DND-41 (cell line): Measurements from ENCODE around the gene CCDC3.

Experiments
- CTCF ChIP-seq: IDR thresholded peaks from 2 replicates; pipeline ENCODE4 v1.5.1; 2012; ENCODE audit warnings: borderline replicate concordance, low read length, moderate library complexity, mild to moderate bottlenecking; ENCODE audit not compliant: poor library complexity, severe bottlenecking; ENCODE audit errors: extremely low read depth
- EZH2 ChIP-seq: IDR thresholded peaks from 3 replicates; pipeline ENCODE4 v1.6.1; 2012; ENCODE audit warnings: borderline replicate concordance, low read depth, mild to moderate bottlenecking, moderate library complexity, low read length, inconsistent platforms; ENCODE audit not compliant: severe bottlenecking

DNA sequence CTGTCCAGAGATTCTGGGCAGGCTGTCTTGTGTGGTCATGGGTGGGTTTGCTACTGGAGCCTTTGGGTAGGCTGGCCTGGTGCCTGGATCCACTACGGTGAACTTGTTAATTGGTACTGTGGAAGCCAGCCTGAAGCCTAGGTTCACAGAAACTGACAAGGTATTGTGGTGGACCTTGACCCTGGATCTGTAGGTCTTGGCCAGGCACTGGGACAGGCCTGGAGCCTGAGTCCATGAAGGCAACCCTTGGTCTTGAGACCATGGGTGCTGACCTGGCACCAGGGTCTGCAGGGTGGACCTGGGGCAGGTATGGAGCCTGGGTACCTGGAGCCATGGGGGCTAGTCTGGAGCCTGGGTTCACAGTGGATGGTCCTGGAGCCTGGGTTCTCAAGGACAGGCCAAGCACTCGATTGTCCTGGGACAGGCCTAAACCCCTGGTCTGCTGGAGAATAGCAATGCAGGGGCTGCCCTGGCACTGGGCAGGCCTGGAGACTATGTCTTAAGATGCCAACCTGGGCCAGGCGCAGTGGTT is 85.8 kb downstream of the CCDC3 start:
- TF ChIP-seq CTCF (no peak), EZH2 (no peak)
